Pancreas (tissue), 10 donors: Measurements from ENCODE around the gene COA1. TPM values are rescaled to one million over a fixed set of nuclear protein-coding genes. Genes with fewer than 3 reads are reported as not detected.
A peak's percentile ranks its signal among the peaks of the same experiment; 100 is the strongest.

ENCODE experiments used
- ATAC-seq, 4 donors: fragments of 200-7000 bp; cut with Tn5 transposase; one replicate each; pipeline versions ENCODE4 v1.8.0 to v1.9.1; 2020; ENCODE audit warnings: mild to moderate bottlenecking in 4 of 4, moderate library complexity in 4 of 4
- DNase-seq, 6 donors: peaks; one replicate each; pipeline ENCODE4 v3.0.0-alpha.2; 2020
- FAIRE-seq: peaks from 2 replicates; lab custom pipeline; 2012; peaks lifted over from hg19 to GRCh38; lab: Jason Lieb, UNC
- H3K27ac ChIP-seq, 4 donors: fragments of 200-600 bp; sonication (generic); 1 replicate in 3 of 4; 2 replicates in 1 of 4; pipeline versions ENCODE4 v1.5.0 to v1.8.0; 2020
- H3K27me3 ChIP-seq, 4 donors: fragments of 200-600 bp; one replicate each; pipeline ENCODE4 v1.8.0; 2021
- H3K36me3 ChIP-seq, 3 donors: fragments of 200-600 bp; sonication (generic) in 1 of 3; one replicate each; pipeline versions ENCODE4 v1.5.0 to v1.8.0; 2020 to 2021
- H3K4me1 ChIP-seq, 3 donors: fragments of 200-600 bp; one replicate each; pipeline ENCODE4 v1.8.0; 2021
- H3K4me3 ChIP-seq, 4 donors: fragments of 200-600 bp; sonication (generic) in 2 of 4; one replicate each; pipeline versions ENCODE4 v1.5.0 to v1.8.0; 2020 to 2021
- H3K9me3 ChIP-seq, 4 donors: fragments of 200-600 bp; one replicate each; pipeline ENCODE4 v1.8.0; 2021
- CTCF ChIP-seq, 4 donors: fragments of 200-600 bp; sonication (generic) in 3 of 4; IDR thresholded peaks; one replicate each; pipeline versions ENCODE4 v1.5.0 to v1.8.0; 2021; ENCODE audit warnings: antibody characterized with exemption in 4 of 4
- WGBS, 2 donors: extraction: QIAGEN DNeasy Blood & Tissue Kit; methylation state at CpG; one replicate each; pipeline ENCODE4 v1.1.7; 2013; 5-methylcytosine and 5-hydroxymethylcytosine counted together
- intact Hi-C, 3 donors: fragments of 100-400 bp; cut with DNase I; formaldehyde crosslinking; loops; one replicate each; pipeline versions ENCODE4 v1.11.1 to v1.14.2; 2022
- polyA plus RNA-seq, 2 donors: library from polyadenylated mRNA; stranded (reverse); fragments of 200-250 nt; gene quantifications; one replicate each; pipeline ENCODE4 v1.2.3, GENCODE V29; 2013
- total RNA-seq, 6 donors: library from RNA; stranded (reverse); fragmentation: NEBNext Ultra II Directional in 4 of 6; extraction: Animal tissue kit (Norgen Biotek cat#: 25700) in 4 of 6; gene quantifications; one replicate each; pipeline versions ENCODE4 v1.2.1 to v1.2.4, GENCODE V29; 2021 to 2023
- donor health status: healthy with polysubstance abuse.
- donor health status: DM: no; HTN: no; CAD: no; lungs with moderate emphysema.
- donor health status: DM: no; HTN: no; CAD: no.
- donor health status: control.
- donor health status: control.
- donor health status: Bipolar disorder and iron deficiency.
- donor health status: DM: yes; HTN: yes; CAD: no.
- donor health status: DM: no; HTN: no; CAD: no.
- donor health status: DM: no; HTN: no; CAD: no.
- donor health status: DM: yes; HTN: yes; CAD: no.

The COA1 gene
- total and polyA plus RNA-seq, 8 donors: 24.6 to 34.4 (median 27.1) TPM

- Histone ChIP-seq H3K36me3 (no peaks in the 10 kb centered on the region), H3K4me3 (no peak overlapping the region), H3K9me3 (no peaks in the 10 kb centered on the region), H3K4me1 (no peaks in the 10 kb centered on the region), H3K27me3 (no peaks in the 10 kb centered on the region), H3K27ac (no peak overlapping the region)
- no peak for FAIRE-seq
- 51 to 63% methylated on average over 5 of the region's 5 CpGs for WGBS, 2 donors
- no peak for ATAC-seq
- DNase-seq: no peak
- intact Hi-C loops: no loop called here
- TF ChIP-seq CTCF (IDR thresholded peaks at IDR 0.05): no peak
These were observed 20.1 kb upstream of the COA1 start for GRCh38 chr7:43749383-43749940.

- FAIRE-seq: no peak
- Histone ChIP-seq H3K36me3 (no peaks in the 10 kb centered on the region), H3K9me3 (no peaks in the 10 kb centered on the region), H3K27me3 (no peaks in the 10 kb centered on the region), H3K27ac (no peak overlapping the region), H3K4me1 (no peaks in the 10 kb centered on the region), H3K4me3 (no peak overlapping the region)
- DNase-seq: no peak
- 80 to 86% methylated on average over 9 of the region's 9 CpGs for WGBS, 2 donors
- ATAC-seq: peak in 1 of 4 donors; percentile 31
- intact Hi-C loops: no loop called here
- no peak for TF ChIP-seq CTCF (IDR thresholded peaks at IDR 0.05)
These were observed 18.2 kb upstream of the COA1 start for GRCh38 chr7:43747328-43748105.

GRCh38 chr7:43742692-43743091 lies 13.4 kb upstream of the COA1 start:
- intact Hi-C loops: no loop called here
- H3K36me3 ChIP-seq: no peaks in the 10 kb centered on the region
- H3K4me1 ChIP-seq: no peaks in the 10 kb centered on the region
- no peak overlapping the region for H3K4me3 ChIP-seq
- no peak overlapping the region for H3K27ac ChIP-seq
- DNase-seq (no peak), FAIRE-seq (no peak), ATAC-seq (no peak)
- H3K9me3 ChIP-seq: no peaks in the 10 kb centered on the region
- TF ChIP-seq CTCF (IDR thresholded peaks at IDR 0.05): no peak
- no peaks in the 10 kb centered on the region for H3K27me3 ChIP-seq

GRCh38 chr7:43737467-43738127 lies 8.3 kb upstream of the COA1 start:
- 83 to 92% methylated on average over 6 of the region's 6 CpGs for WGBS, 2 donors
- Histone ChIP-seq H3K36me3 (no peaks in the 10 kb centered on the region), H3K9me3 (no peaks in the 10 kb centered on the region), H3K27me3 (no peaks in the 10 kb centered on the region), H3K27ac (no peak overlapping the region), H3K4me3 (no peak overlapping the region), H3K4me1 (no peaks in the 10 kb centered on the region)
- no peak for FAIRE-seq
- ATAC-seq: no peak
- intact Hi-C loops: no loop called here
- DNase-seq: no peak
- no peak for TF ChIP-seq CTCF (IDR thresholded peaks at IDR 0.05)
